Measurements from ENCODE around the gene DCLK3. TPM values are rescaled to one million over a fixed set of nuclear protein-coding genes. Genes with fewer than 3 reads are reported as not detected.

The DCLK3 gene
- total RNA-seq, 1 donor from 2014 or later, result not detected

DNA sequence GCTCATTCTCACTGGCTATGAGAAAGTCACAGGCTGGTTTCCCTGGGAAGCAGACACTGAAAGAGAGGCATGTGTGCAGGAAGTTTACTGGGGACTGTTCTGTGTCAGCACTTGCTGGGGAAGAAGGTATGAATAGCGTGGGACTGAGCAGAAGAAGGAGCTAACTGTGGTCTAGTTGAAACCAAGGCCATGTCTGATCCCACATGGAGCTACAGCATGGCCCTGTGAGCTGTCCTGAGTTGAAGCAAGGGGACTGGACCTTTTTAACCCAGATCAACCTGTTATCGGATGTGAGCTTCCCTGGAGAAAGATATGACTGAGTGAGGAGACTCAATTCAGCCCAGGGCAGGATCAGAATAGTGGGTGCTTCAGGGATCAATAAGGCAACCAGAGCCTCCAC lies 53.7 kb downstream of the DCLK3 start:
- TF ChIP-seq, protein P1, sequence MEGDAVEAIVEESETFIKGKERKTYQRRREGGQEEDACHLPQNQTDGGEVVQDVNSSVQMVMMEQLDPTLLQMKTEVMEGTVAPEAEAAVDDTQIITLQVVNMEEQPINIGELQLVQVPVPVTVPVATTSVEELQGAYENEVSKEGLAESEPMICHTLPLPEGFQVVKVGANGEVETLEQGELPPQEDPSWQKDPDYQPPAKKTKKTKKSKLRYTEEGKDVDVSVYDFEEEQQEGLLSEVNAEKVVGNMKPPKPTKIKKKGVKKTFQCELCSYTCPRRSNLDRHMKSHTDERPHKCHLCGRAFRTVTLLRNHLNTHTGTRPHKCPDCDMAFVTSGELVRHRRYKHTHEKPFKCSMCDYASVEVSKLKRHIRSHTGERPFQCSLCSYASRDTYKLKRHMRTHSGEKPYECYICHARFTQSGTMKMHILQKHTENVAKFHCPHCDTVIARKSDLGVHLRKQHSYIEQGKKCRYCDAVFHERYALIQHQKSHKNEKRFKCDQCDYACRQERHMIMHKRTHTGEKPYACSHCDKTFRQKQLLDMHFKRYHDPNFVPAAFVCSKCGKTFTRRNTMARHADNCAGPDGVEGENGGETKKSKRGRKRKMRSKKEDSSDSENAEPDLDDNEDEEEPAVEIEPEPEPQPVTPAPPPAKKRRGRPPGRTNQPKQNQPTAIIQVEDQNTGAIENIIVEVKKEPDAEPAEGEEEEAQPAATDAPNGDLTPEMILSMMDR (IDR thresholded peaks at IDR 0.05), result no peak
- intact Hi-C loops (cut with micrococcal nuclease), result no loop called here
- ATAC-seq (ENCODE audit: low read depth) (no peak), DNase-seq (no peak)
- H3K27ac Mint-ChIP-seq, result no peak overlapping the region
- no peaks in the 10 kb centered on the region for H3K9me3 Mint-ChIP-seq
- H3K4me1 Mint-ChIP-seq, result no peaks in the 10 kb centered on the region
- POLR2A ChIA-PET, result no interaction called here
- no peaks in the 10 kb centered on the region for H3K36me3 Mint-ChIP-seq (ENCODE audit: low read depth)
- CTCF ChIA-PET, result no interaction called here
- H3K27me3 Mint-ChIP-seq, result peaks cover 2% of the 10 kb centered on the region
- no peak overlapping the region for H3K4me3 Mint-ChIP-seq

DNA sequence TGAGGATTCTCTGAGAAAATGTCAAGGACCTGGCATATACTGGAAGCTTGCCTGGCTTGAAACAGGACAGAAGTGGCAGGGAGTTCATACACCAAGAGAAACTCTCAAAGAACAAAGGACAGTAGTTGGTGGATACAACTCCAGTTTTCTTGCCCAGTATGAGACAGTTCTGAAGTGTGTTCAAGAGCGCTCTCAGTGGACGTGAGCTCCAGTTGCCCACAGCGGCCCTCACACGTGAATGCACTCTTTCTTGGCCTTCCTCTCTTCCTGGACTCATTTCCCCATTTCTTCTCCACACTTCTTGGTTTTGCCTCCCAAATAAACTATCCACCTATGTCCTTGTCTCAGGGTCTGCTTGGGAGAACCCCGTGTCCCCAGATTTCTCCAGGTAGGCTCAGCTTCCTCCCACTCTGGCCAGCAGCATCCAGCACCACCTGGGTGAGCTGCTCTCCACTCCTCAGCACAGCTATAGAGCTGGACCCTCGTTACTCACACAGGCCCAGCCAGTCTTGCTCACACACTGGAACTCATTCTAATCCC lies 54.5 kb downstream of the DCLK3 start:
- Mint-ChIP-seq H3K4me1 (no peaks in the 10 kb centered on the region), H3K27me3 (peaks cover 2% of the 10 kb centered on the region), H3K9me3 (no peaks in the 10 kb centered on the region), H3K27ac (no peak overlapping the region), H3K36me3 (ENCODE audit: low read depth) (no peaks in the 10 kb centered on the region), H3K4me3 (no peak overlapping the region)
- intact Hi-C loops (cut with micrococcal nuclease), result no loop called here
- no peak for DNase-seq
- TF ChIP-seq, protein P1 (IDR thresholded peaks at IDR 0.05), result no peak
- ChIA-PET CTCF (no interaction called here), POLR2A (no interaction called here)
- no peak for ATAC-seq (ENCODE audit: low read depth)

DNA sequence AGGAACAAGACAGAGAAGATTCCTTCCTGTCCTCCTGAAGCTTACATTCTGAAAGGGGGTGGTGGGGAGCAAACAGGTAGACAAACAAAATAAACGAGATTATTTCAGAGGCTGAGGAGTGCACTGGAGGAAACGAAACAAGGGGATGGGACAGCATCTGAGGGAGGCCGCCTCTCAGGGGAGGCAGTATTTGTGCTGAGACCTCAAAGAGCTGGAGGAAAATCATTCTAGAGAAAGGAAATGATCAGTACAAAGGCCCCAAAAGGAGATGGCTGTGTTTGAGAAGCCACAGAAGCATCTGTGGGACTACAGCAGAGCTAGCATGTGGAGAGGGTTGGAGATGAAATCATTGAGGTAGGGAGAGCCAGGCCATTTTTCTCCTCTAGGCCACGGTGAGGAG lies 55.1 kb downstream of the DCLK3 start:
- H3K27ac Mint-ChIP-seq, result no peak overlapping the region
- no peaks in the 10 kb centered on the region for H3K4me1 Mint-ChIP-seq
- CTCF ChIA-PET, result no interaction called here
- intact Hi-C loops (cut with micrococcal nuclease), result no loop called here
- H3K4me3 Mint-ChIP-seq, result no peak overlapping the region
- DNase-seq (no peak), ATAC-seq (ENCODE audit: low read depth) (no peak)
- H3K27me3 Mint-ChIP-seq, result peaks cover 3% of the 10 kb centered on the region
- no peaks in the 10 kb centered on the region for H3K9me3 Mint-ChIP-seq
- TF ChIP-seq, protein P1 (IDR thresholded peaks at IDR 0.05), result no peak
- H3K36me3 Mint-ChIP-seq (ENCODE audit: low read depth), result no peaks in the 10 kb centered on the region
- POLR2A ChIA-PET, result no interaction called here

DNA sequence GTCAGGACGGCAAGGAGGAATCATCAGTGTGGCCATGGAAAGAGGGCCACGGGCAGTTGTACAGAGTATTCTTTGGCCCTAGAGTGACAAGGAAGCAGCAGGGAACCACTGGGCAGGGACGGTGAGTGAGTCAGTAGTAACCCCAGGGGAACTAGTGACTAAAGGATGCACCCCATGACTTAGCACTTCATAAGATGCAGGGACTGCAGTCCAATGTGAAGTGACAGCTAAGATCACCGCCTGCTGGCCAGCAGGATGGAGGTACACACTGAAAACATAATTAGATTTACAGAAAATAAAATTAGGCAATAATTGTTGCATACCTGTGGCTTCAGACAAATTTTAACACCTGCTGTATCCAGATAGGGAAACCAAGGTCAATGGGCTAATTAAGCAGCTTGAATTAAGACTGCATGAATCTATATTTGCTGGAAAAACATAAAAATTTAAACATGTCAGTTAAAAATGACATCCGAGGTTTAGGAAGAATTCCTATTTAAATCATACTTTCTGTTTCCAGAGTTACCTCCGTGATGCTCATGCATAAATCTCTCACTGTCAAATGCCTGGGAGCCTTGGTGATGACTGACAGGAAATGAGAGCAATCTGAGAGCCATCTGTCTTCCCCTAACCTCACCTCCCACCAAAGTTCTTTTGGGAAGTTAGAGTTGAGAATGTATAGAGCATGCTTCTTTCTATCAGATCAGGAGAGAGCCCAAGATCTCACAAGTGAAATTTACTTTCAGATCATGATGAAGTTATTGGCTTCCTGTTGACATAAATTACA lies 56.5 kb downstream of the DCLK3 start:
- TF ChIP-seq, protein P1 (IDR thresholded peaks at IDR 0.05), result no peak
- ChIA-PET CTCF (no interaction called here), POLR2A (no interaction called here)
- Mint-ChIP-seq H3K9me3 (no peaks in the 10 kb centered on the region), H3K27me3 (peaks cover 3% of the 10 kb centered on the region), H3K27ac (no peak overlapping the region), H3K36me3 (ENCODE audit: low read depth) (no peaks in the 10 kb centered on the region), H3K4me3 (no peak overlapping the region), H3K4me1 (no peaks in the 10 kb centered on the region)
- ATAC-seq (ENCODE audit: low read depth) (peak; percentile 76), DNase-seq (no peak)
- intact Hi-C loops (cut with micrococcal nuclease), result no loop called here

DNA sequence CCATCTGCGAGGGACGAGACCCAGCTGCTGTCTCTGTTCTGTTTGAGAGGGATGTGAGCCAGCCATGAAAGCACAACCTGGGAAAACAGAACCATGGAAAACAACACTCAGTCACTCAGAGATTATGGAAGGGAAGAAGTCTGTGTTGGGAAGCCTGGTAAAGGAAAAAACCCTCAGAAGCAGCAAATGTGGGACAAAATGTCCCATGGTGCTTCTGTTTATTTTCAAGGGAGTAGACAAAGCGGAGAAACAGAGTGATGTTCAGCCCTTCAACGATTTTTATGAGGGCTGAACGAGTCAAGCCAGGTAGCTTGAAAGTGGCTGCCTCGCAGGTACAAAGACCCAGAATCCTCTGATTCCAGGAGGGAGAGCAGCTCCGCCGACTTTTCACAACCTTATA lies 59.3 kb downstream of the DCLK3 start:
- no peaks in the 10 kb centered on the region for H3K36me3 Mint-ChIP-seq (ENCODE audit: low read depth)
- CTCF ChIA-PET, result interaction anchor here (1.1 kb wide), 1 partner anchor 10 kb away, joined by 3 read pairs; no protein-coding TSS in a partner anchor
- H3K27me3 Mint-ChIP-seq, result peaks cover 3% of the 10 kb centered on the region
- intact Hi-C loops (cut with micrococcal nuclease), result no loop called here
- no peaks in the 10 kb centered on the region for H3K4me1 Mint-ChIP-seq
- ATAC-seq (ENCODE audit: low read depth), result no peak
- DNase-seq, result no peak
- no peak overlapping the region for H3K4me3 Mint-ChIP-seq
- no peak overlapping the region for H3K27ac Mint-ChIP-seq
- POLR2A ChIA-PET, result no interaction called here
- TF ChIP-seq, protein P1 (IDR thresholded peaks at IDR 0.05), result no peak
- H3K9me3 Mint-ChIP-seq, result no peaks in the 10 kb centered on the region
